GM21367 (cell line): ENCODE measurements around the gene STXBP3.
"Not testable (repeated sequence)": the region's sequence is repeated elsewhere in the genome, so short reads cannot be mapped to it uniquely, and the experiment has no call there.

Experiments
- ATAC-seq: cut with Tn5 transposase; IDR thresholded peaks from one replicate; pipeline ENCODE4 v1.9.1; 2021; ENCODE audit not compliant: unreplicated experiment

The STXBP3 gene

DNA sequence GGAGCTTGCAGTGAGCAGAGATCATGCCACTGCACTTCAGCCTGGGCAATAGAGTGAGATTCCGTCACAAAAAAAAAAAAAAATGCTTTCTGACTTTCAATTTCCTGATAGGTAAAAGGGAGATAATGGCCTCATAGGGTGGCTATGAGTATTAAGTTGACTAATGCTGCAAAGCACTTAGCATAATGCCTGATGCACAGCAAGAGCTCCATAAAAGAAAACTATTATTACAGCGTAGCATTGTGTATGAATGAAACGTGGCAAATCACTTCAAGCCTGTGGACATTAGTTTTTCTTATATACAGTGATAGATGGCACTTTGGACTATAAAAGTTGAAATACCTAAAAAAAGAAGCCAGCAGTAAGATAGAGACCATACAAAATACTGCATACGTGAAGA lies 17.0 kb upstream of the STXBP3 start:
- ATAC-seq, result no peak

DNA sequence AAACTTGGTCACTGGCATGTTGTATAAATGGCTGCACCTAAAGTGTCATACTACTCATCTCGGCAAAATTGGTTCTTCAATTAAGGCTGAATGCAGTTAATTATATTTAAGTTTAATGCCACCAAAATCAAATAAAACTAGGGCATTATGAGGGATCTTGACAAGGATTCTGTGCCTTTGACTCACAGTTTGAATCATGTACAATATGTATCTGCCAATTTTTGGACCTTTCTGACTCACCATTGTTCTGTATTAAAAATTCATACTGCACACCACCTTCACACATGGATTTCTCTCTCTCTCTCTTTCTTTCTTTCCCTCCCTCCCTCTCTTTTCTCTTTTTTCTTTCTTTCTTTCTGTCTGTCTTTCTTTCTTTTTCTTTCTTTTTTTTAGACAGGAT lies 14.1 kb upstream of the STXBP3 start:
- ATAC-seq, result no peak

DNA sequence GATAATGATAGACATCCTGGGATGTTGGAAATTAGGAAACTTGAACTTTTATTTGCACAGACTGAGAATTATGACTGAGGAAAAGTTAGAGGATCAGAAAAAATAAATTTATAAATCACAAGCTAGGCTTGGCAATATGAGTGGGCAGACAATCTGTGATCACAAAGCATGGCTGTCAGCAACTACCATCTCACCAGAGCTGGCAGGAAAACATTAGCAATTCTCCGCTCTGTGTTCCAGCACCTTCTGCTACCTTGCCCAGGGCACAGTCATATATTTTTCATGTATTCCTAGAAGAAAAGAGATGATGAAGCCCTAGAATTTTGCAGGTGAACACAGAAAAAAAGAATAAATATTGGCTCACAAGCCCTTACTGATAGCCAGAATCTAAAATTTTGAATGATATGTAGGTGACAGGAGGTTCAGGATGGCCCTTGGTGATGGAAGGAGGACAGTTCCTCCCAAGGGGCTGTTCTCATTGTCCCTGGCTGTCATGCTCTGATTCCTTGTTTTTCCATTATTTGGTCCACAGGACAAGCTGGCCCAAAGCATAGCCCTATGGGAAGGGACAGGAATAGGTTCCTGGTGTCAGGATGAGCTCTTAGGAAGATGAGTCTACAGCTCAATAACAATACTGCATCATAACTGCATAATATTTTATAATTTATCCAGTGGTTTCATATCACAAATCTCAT lies 12.2 kb upstream of the STXBP3 start:
- no peak for ATAC-seq

DNA sequence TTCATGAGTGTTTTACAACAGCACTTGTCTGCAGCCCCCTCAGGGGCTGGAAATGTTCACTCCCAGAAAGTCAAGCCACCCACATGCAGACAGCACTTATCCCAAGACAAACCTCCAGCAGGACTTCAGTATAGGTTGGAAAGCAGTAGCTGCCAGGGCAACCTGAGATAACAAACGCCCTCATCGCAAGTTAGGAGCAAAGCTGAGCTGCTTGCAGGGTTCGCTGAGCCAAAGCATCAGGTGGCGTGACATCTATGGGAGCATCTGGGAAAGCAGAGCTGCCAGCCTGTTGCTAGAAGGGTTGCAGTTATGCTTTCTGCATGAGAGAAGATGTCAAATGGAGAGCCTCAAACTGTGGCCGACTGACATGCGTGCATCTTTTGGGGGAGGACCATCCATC lies 4.2 kb upstream of the STXBP3 start:
- ATAC-seq, result no peak

DNA sequence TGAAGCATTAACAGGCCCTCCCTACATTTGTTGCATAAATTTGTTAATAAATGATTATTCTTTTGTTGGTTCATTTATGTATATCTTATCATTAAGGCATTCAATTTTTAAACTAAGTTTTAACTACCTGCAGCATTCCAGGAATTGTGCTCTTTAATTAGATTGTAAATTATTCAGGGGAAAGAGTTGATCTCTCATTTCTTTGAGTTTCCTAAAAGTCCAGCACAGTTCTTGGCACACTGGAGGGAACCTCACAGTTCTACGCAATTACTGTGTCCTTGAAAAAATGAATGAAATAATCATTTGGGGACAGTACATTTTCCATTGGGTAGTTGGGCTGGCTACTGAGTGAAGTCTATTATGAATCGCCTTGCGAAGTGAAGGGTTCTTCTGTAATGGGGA lies 493 bp upstream of the STXBP3 start:
- ATAC-seq, result no peak

DNA sequence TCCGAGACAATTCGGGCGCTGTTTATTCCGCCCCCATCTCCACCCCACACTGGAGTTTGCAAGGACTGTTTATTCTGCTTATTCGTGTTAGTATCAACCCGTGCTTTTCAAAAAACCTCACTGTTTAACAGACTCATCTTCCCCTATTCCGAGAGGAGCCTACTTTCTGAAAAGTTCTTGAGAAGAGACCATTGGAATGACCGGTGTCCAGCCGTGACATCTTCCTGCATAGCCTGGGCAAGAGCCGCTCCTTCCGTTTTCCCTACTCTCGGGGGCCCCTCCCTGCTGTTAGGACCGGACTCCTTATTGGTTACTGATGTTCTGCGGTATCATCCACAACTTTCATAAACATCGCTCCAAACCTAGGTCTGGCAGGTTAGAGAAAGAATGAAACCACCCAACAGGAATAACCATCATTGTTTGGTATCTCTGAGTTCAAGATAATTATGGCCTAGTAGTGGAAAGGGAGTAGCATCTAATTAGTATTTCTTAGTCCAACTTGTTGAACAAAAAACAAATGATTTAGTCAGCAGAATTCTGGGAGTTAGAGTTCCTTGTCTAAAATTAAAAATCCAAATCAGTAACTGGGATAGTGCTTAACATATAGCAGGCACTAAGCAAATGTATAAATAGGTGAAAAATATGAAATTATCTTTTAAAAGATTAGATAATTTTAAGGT lies 837 bp downstream of the STXBP3 start:
- peak; percentile 31 for ATAC-seq

DNA sequence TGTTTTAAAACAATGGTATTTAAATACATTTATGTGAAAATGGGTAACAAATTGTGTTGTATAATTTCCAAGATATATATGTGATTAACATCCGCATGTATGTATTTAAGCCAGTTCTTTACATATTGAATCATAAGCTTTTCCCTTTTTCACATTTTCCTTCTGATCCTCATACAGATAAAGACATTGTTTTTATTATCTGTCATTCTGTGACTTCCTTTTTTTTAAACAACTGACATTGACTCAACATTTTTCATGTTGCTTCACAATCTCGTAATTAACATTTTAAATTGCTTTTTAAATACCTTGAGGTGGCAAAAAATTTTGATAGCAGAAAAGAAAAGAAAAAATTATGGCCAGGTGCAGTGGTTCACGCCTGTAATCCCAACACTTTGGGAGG lies 1.4 kb downstream of the STXBP3 start:
- ATAC-seq, result no peak

DNA sequence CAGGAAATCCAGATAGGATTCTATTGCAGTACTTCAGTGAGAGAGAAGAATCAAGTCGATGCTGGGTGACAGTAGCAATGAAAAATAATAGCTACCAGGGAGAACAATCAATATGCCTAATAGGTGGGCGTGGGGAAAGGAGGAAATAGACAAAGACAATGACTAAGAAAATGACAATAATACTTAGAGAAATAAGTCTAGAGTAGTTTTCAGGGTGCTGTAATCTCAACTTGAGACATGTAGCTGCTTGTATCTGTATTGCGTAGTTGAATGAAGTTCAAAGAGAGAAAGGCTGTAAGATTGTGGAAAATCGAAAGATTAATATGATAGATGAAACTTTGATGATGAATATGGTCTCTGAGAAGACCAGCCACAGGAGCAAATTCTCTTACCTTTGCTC lies 2.6 kb downstream of the STXBP3 start:
- ATAC-seq, result no peak

DNA sequence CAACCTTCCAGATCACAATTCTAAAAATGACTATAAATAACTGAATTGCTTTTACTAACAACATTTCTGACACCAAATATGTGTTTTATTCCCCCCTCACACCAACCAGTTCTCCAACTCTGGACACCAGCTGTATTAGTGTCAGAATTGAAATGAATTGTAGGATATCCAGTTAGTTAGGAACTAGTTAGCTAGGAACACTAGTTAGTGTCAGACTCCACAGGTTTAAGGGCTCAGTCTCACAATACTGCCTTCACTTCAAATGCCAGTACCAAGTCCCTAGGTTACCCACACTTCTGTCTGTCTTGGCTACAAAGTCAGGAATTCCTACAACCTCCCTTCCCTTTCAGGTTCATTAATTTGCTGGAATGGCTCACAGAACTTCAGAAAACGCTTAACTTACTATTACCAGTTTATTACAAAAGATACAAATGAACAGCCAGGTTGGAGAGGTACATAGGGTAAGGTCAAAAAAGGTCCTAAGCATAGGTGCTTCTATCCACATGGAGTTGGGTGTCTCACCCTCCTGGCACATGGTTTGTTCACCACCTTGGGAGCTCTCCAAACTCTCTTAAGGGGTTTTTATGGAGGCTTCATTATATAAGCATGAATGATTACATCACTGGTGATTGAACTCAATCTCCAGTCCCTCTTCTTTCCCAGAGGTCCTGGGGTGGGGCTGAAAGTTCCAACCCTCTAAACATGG lies 4.2 kb downstream of the STXBP3 start:
- no peak for ATAC-seq

DNA sequence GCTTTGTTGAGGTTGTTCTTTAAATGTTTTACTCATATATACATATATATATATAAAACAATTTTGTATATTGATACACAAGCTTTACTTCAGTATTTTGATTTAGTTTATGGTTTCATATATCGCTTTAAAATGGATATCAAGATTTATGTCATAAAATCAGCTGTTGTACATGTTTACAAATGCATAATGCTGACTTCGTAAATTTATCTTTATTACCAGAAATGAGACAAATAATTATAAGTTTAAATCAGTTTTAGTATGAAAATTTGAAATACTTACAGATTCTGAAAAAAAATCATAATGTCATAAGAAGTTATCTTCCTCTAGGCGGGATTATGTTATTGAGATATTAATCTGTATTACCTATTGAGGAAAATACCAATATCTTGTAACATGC lies 6.9 kb downstream of the STXBP3 start:
- no peak for ATAC-seq

DNA sequence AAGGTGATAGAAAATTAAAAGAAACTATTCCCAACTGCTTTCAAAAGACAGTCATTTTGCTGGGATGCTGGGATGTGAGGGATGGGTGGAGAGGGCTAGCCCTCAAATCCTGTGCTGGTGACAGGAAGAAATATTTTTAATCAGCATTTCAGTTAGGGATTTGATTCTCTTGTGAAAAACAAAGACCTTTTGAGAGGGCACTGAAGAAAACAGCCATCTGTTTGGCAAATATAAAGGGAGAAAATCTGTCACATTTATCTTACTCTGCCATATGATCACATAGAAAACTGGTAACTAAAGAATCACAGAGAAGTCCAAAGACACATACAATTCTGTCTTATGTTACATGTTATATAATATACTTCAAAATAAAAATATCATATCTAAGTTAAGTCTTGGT lies 12.3 kb downstream of the STXBP3 start:
- ATAC-seq, result no peak

DNA sequence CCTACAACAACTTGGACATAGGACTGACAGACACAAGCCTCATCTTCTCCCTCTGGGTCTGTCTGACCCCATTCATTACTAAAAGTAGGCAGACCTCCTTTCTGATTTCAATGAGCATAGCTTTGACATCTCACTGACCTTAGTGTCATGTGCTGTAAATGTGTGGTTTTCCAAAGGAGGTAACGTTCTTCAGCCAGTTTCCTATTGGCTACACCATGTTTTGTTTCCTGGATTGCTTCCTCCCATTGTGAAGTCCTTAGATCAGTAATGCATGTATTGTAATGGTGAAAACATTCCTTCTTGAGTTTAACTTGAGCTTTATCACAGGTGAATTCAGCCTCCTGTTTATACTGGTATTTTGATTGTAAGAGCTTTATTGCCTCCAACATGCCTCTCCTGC lies 20.6 kb downstream of the STXBP3 start:
- ATAC-seq, result no peak

DNA sequence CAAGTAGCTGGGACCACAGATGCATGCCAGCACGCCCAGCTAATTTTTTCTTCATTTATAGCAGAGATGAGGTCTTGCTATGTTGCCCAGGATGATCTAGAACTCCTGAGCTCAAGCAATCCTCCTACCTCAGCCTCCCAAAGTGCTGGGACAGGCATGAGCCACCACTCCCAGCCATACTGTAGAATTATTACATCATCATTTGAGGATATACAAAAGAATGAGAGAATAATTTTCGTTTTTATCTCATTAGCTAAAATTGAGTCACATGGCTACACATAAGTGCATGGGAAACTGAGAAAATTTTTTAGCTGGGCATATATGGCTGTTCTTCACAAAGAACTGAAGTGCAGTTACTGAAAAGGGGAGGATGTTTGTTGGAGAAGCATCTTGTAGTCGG lies 21.2 kb downstream of the STXBP3 start:
- ATAC-seq, result no peak

DNA sequence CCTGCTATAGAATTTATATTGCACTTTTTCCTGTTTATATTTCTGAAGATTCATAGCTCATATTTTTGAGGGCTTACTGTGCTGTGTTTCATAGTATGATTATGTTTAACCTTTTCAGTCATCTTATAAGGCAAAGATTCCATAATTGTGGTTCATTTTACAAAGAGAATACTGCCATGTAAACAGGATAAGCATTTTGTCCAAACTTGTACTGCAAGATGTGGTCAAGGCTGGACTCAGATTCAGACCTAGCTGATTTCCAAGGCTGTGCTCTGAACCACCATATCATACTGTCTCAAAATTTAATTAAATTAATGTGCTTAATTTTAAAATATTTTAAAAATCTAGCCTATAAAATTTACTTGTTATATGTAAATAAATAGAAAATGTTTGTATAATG lies 31.4 kb downstream of the STXBP3 start:
- ATAC-seq, result no peak

DNA sequence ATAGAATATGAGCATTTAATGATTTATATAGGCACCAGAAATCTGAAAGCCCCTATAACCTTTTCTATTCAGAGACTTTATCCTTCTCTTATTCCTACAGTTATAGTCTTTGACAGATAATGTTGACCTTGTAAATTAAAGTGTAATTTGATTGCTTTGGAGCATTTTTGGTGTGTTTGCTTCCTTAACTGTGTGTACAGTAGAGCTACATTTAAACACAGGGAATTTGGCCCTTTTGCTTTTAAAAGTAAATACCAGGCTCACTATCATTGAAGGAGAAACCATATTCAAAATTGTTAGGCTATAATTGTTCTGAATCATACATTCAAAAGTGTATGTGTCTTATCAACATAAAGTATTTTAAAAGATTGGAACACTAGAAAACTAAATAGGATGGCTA lies 33.0 kb downstream of the STXBP3 start:
- ATAC-seq, result no peak

DNA sequence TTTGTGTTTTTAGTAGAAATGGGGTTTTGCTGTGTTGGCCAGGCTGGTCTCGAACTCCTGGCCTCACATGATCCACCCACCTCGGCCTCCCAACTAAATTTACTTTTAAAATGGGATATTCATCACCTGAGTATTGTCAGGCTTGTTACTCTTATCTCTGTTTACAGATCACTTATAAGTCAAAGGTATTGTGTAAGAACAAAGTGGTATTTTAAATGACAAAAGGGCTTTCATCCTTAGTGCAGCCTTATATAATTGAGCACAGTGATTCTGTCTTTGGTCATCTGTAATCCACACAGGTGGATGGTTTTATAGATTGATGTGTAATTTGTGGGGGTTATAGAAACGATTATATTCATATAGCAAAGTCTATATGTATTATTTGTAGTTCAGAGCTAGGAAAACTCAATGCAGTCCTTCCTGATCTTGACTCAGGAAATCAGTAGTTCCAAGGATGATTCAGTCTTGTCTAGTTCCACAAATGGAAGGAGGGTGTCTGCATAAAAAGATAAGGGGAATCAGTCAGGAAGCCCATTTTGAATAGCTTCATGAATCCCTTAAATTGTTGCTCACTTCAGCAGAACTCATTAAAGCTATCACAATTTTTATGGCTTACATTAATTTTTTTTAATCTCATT lies 34.6 kb downstream of the STXBP3 start:
- ATAC-seq, result no peak

DNA sequence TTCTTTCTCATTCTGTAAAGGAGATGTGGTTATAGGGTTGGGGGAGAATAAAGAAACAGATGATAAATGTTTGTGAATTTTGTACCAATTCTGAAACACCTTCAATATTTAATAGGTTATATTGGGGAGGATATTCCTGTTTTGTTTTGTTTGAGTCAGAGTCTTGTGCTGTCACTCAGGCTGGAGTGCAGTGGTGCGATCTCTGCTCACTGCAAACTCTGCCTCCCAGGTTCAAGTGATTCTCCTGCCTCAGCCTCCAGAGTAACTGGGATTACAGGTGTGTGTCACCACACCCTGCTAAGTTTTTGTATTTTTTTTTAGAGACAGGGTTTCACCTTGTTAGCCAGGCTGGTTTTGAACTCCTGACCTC lies 35.1 kb downstream of the STXBP3 start:
- ATAC-seq, result not testable (repeated sequence)

DNA sequence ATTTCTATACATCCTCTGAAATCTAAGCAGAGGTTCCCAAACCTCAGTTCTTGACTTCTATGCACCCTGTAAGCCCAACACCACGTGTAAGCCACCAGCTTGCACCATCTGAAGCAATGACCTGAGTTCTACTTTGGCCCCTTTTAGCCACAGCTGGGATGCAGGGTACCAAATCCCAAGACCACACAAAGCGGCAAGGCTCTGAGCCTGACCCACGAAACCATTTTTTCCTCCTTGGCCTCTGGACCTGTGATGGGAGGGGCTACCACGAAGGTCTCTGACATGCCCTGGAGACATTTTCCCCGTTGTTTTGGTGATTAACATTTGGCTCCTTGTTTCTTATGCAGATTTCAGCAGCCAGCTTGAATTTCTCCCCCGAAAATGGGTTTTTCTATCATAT lies 38.8 kb downstream of the STXBP3 start:
- ATAC-seq, result no peak

DNA sequence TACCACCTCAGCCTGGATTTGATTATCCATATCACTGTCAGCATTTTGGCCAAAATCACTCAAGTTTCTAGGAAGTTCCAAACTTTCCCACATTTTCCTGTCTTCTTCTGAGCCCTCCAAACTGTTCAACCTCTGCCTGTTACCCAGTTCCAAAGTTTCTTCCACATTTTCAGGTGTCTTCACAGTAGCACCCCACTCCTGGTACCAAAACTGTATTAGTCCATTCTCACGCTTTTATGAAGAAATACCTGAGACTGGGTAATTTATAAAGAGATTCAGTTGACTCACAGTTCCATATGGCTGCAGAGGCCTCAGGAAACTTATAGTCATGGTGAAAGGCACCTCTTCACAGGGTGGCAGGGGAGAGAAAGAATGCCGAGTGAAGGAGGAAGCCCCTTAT lies 39.4 kb downstream of the STXBP3 start:
- no peak for ATAC-seq

DNA sequence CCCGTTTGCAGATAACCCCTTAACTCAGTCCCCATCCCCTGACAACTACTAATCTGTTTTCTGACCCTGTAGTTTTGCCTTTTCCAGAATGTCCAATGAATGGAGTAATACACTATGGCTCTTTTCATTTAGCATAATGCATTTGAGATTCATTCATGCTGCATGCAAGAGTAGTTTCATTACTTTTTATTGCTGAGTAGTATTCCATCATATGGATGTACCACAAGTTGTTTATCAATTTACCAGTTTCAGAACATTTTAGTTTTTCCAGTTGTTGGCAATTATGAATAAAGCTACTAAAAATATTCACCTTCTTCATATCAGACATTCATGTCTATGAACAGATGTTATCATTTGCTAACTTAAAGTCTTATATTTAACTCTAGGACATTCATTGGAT lies 45.3 kb downstream of the STXBP3 start:
- no peak for ATAC-seq

DNA sequence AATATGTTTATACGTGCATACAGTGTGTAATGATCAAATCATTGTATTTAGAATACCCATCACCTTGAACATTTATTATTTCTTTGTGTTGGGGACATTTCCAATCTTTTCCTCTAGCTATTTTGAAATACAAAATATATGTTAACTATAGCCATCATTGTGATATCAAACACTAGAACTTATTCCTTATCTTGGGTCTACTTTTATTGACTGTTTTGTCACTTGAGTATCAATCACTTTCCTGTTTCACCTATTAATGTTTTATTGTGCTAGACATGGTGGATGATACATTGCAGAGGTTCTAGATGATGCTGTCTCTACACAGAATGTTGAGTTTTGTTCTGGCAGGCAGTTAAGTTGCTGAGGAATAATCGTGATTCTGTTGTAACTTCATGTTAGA lies 45.9 kb downstream of the STXBP3 start:
- no peak for ATAC-seq

DNA sequence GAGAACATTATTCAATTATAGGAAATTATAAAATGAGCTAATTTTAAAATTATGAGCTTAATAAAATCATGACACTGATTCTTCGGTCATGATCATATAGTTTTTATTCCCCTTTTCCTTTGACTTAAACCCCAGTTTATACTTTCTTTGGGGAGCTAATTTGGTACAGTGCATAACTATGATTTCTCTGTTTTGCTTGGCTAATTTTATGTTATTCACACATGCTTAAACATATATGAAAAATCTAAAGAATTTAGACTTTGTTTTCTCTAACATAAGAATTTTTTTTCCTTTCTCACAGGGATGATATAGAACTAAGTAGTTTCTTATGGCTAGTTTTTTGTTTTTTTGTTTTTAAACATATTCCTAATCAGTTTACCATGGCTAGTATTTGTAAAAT lies 52.5 kb downstream of the STXBP3 start:
- no peak for ATAC-seq
